Left colon (tissue), 2 donors: ENCODE results near the gene DNLZ. TPM values are rescaled to one million over a fixed set of nuclear protein-coding genes. Genes with fewer than 3 reads are reported as not detected.
A peak's percentile ranks its signal among the peaks of the same experiment; 100 is the strongest.

Experiments used
- ATAC-seq: fragments of 200-7000 bp; cut with Tn5 transposase; one replicate; pipeline ENCODE4 v1.9.1; 2020; ENCODE audit warnings: mild to moderate bottlenecking, moderate library complexity
- DNase-seq, 2 donors: peaks; one replicate each; pipeline ENCODE4 v3.0.0-alpha.2; 2020
- intact Hi-C, 2 donors: fragments of 100-400 bp; cut with DNase I in 1 of 2; cut with micrococcal nuclease in 1 of 2; formaldehyde crosslinking; loops; one replicate each; pipeline versions ENCODE4 v1.11.2 to v1.14.0; 2022; cut with DNase I, micrococcal nuclease
- total RNA-seq, 2 donors: library from RNA; stranded (reverse); fragmentation: NEBNext Ultra II Directional; extraction: Animal tissue kit (Norgen Biotek cat#: 25700); gene quantifications; one replicate each; pipeline ENCODE4 v1.2.1, GENCODE V29; 2021
- donor health status: DM: no; HTN: no; CAD: no.
- donor health status: DM: yes; HTN: yes; CAD: no.

DNLZ gene
- total RNA-seq, 2 donors from 2014 or later = 10.0 to 10.6 TPM

- ATAC-seq (no peak), DNase-seq (no peak)
- intact Hi-C loops = no loop called here
These were observed 50.2 kb downstream of the DNLZ start for GRCh38 chr9:136313111-136314055.

DNA sequence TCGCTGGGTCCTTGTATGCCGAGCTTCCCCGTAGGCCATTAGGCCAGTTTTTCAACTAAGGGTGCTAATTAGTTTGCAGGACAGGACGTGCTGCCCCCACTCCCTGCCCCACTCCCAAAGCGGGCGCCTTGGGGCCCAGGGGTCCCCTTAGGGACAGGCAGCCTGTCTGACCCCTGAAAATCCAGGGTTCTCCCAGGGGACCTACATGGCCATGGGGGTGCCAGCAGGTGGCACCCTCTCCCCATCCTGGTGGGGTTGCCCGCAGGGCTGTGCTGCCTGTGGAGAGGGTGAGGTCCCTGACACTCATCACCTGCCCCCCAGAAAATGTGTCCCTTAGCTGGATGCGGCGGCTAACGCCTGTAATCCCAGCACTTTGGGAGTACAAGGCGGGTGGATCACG, 51.1 kb downstream of the DNLZ start:
- no peak for DNase-seq
- ATAC-seq = peak; percentile 35
- intact Hi-C loops = no loop called here

GRCh38 chr9:136312009-136312375, 51.6 kb downstream of the DNLZ start:
- intact Hi-C loops = no loop called here
- ATAC-seq (no peak), DNase-seq (no peak)

DNA sequence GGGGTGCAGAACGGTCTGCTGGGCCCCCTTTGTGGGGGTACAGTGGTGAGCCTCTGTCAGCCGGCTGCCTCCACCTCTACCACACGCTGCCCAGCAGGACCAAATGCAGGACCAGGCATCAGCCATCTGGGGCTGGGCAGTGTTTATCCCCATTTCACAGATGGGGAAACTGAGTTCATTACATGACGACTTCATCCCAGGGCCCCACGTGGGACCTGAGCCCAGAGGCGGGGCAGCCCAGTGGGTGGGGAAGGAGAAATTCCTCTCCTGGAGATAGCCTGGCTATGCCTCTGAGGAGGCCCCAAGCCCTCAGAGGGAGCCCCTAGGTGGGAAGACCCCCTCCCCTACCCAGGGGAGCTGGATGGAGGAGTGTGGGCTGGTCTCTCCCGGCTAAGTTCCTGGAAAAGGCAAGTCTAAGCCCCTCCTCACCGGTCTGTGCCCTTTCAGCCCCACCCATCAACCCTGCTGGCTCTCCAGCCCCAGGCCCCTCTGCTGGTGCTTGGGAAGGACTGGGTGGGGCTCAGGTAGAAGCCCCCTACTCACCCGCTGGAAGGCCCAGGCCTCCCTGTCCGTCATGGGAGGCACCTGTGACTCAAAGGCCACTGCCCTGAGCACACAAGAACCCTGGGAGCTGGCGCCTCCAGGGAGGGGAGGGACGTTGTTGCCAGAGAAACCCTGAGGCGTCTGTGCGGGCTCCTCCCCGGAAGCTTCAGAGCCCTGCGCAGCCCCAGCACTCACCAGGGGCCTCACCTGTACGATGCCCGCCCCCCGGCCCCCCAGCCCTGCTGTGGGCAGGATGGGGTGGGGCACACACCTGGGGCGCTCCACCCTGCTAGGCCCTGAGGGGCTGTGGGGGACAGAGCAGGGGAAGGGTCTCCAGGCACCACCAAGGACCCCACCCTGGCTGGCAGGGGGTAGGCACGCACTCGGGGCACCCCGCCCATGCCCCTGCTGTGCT, 52.2 kb downstream of the DNLZ start:
- ATAC-seq (peak; percentile 93), DNase-seq (peak; percentile 68 to 71)
- intact Hi-C loops = no loop called here

DNA sequence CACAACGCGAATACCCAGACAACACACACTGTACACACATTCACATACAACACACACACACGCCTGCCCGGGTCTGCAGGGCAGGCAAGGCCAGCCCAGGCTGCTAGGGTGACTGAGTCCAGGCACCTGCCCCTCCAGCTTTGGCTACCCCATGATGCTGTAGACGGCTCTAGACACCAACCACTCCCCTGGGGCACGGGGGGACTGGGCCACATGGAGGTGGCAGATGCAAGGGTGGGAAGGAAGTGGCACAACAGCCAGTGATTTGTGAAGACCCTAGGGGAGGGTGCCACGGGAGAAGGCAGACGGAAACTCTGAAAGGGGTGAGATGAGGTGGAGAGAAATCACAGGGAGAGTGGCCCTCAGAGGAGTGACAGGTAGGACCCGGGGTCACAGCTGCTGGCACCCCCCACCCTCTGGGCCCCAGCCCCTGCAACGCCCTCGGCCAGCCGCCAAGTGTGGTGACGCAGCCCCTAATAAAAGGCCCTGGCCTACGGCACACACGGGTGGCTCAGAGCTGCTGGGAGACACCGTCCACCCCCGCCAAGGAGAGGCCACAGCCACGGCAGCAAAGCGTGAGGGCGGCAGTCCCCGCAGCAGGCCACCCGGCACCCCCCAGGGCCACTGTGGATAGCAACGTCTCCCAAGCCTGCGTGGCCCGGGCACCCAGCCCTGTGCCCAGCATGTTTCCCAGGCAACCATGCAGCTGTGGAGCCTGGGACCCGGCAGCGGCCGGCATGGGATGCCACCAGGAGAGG, 53.1 kb downstream of the DNLZ start:
- no peak for DNase-seq
- ATAC-seq = peak; percentile 33
- intact Hi-C loops = no loop called here

DNA sequence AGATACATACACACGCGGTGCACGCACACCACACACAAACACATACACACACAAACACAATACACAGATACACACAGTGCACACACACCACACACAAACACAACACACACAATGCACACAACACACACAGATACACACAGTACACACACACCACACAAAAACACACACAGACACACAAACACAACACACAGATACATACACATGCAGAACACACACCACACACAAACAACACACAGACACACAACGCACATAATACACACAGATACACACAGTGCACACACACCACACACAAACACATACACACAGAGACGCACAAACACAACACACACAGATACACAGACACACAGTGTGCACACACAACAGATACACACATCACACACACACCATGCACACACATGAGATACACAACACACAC, 53.7 kb downstream of the DNLZ start:
- intact Hi-C loops = no loop called here
- ATAC-seq (no peak), DNase-seq (no peak)

Other genes with a start within 250 kb of the DNLZ start
- gene TMEM250, start 244.9 kb downstream of the DNLZ start, total RNA-seq = 10 to 100 TPM; 51.0 to 59.3 TPM
- gene LHX3, start 158.6 kb downstream of the DNLZ start, total RNA-seq = not detected
- 1 to 10 TPM; 6.1 to 7.4 TPM for gene QSOX2, start 117.9 kb downstream of the DNLZ start, total RNA-seq
- under 1 TPM; 0.52 to 0.67 TPM for gene CCDC187, start 59.6 kb downstream of the DNLZ start, total RNA-seq
- gene GPSM1, start 36.2 kb downstream of the DNLZ start, total RNA-seq = 1 to 10 TPM; 2.0 to 3.1 TPM
- gene CARD9, start 9.9 kb upstream of the DNLZ start, total RNA-seq = 1 to 10 TPM in 1 of 2 donors, under 1 TPM in 1; 0.52 to 1.9 TPM
- gene SNAPC4, start 36.4 kb upstream of the DNLZ start, total RNA-seq = 1 to 10 TPM; 6.7 to 8.1 TPM
- gene ENTR1, start 46.9 kb upstream of the DNLZ start, total RNA-seq = 10 to 100 TPM; 29.8 to 33.2 TPM
- 10 to 100 TPM; 43.4 to 52.5 TPM for gene PMPCA, start 46.9 kb upstream of the DNLZ start, total RNA-seq
- 10 to 100 TPM; 10.5 to 11.0 TPM for gene INPP5E, start 76.1 kb upstream of the DNLZ start, total RNA-seq
- 10 to 100 TPM; 64.2 to 82.4 TPM for gene SEC16A, start 119.3 kb upstream of the DNLZ start, total RNA-seq
- 10 to 100 TPM; 49.5 to 72.2 TPM for gene NOTCH1, start 182.3 kb upstream of the DNLZ start, total RNA-seq